NCI-H748 (cell line): Measurements from ENCODE around the gene NAPA.

Experiments used
- DNase-seq: peaks from one replicate; lab custom pipeline; 2025; ENCODE audit not compliant: unreplicated experiment; lab: John Stamatoyannopoulos, UW

NAPA gene

GRCh38 chr19:47503130-47503825 lies 11.6 kb downstream of the NAPA start:
- no peak for DNase-seq

DNA sequence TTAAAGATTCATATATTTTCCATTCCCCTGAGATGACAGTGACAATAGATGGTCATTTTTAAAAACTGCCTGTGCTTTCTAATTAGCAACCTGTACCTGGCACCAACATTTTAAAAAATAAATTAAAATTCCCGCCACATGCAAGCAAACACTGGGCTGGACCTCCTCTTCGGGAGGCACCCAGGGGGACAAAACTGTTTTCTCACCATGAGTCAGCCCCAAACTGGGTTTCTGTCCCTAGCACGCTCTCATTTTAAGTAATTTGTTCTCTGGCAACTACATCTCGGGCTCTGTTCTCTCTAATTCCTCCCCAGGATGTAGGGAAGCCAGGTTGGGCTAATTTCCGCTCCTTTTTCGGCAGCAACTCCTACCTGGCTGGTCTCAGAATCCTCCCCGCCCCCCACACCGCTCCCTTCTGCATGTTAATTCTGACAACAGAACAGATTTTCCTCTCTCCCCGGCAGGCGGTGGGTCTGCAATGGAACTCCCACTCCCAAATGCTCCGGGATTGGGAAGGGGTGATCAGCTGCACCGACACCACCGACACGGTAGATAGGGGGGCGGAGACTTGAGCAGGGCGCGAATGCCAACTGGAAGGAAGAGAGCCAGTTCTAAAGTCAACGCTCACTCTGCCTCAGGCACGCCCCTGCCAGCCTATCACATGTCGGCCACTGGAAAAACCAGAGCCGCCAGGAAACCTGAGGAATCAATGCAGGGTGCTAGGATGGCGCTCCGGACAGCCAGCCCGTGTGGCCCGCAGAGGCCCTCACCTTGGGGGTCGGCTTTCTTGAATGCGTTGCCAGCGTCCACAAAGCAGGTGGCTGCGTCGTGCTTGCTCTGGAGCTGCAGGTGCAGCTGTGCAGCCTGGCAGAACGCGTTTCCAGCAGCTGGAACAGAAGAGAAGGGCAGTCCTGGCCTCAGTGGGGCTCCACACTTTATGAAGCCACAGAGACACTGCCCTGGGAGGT lies 14.7 kb downstream of the NAPA start:
- DNase-seq, result no peak

DNA sequence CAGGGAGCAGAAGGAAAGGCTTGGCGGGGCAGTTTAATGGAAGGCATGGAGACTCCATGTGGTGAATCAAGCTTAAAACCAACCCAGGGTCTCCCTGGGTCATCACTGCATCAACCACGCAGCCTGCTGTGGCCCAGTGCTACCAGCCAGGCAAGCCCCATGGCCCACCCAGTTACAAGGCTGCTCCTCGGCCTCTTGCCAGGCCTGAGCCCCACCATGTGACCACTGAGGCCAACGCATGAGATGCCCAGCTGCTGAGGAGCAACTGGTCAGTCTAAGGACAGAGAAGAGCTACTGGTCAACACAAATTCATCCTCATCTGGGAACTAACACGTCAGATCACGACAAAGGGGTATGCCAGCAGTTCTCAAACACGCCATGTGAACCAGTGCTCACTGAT lies 15.5 kb downstream of the NAPA start:
- no peak for DNase-seq

DNA sequence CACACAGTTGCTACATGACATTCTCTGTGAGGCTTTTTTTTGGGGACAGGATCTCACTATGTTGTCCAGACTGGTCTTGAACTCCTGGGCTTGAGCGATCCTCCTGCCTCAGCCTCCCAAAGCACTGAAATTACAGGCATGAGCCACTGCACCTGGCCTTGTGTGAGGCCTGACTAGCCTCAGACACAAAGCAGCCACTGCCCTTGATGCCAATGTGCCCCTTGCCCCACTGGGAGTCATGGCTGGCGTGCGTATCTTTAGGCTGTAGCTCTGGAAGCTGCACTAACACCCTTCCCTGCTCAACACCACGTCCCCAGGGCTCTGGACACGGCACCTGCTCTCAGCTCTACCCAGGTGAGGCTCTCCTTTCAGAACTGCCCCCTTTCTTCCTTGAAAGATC lies 16.3 kb downstream of the NAPA start:
- DNase-seq, result no peak

GRCh38 chr19:47497821-47498520 lies 16.9 kb downstream of the NAPA start:
- DNase-seq, result no peak

GRCh38 chr19:47497050-47497766 lies 17.7 kb downstream of the NAPA start:
- DNase-seq, result no peak

DNA sequence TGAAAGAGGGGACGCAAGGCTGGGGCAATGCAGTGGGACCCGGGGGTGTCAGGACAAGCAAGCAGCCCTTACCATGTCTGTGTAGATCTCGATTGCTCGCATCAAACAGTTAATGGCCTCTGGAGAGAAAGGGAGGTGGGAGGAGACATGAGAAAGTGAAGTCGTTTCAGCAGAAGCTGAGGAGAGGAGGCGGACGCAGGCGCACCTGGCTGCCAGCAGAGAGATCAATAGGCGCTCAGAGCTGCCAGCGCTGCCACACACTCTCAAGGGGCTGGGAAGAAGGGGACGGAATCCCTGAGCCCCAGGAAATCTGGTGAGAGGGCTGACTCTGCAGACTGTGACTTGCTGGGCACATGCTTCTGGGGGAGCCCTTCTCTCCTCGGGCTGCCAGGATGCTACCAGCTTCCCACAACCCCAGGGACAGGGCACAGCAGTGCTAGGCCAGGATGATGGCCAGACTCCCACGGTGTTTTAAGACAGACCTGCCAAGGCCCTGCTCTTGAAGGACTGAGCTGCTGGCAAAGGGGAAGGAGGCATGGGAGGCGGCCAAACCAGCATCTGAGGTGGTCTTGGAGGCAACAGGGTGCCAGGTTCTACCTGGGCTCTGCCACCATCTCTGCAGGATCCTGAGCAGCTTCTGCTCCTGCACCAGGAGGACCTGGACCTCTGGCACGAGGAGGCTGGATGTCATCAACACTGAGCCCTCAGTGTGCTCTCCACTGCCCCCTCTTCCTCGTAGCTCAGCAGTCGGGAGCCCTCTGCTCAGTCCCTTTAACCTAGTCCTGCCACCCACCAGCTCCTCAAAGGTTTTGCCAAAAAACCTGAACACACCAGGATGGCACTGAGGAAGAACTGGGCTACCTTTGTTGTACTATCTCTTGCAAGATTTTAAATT lies 19.1 kb downstream of the NAPA start:
- DNase-seq, result peak; percentile 18

- DNase-seq, result peak; percentile 23
Observed at GRCh38 chr19:47494729-47495128, 20.1 kb downstream of the NAPA start.

DNA sequence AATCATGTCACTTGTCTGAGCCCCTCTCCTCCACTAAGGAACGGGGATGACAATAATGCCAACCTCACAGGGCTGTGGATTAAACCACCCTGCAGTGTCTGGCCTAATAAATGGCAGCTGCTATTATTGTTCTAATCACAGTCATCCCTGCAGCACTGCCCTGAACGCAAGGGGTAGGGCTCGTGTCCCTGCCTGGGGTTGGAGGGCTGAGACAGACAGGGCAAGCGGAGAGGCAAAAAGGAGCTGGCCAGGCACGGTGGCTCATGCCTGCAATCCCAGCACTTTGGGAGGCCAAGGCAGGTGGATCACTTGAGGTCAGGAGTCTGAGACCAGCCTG lies 20.7 kb downstream of the NAPA start:
- DNase-seq, result no peak

GRCh38 chr19:47493378-47494210 lies 21.3 kb downstream of the NAPA start:
- DNase-seq, result no peak

GRCh38 chr19:47492571-47493377 lies 22.1 kb downstream of the NAPA start:
- no peak for DNase-seq

- DNase-seq, result no peak
Observed at GRCh38 chr19:47492137-47492533, 22.7 kb downstream of the NAPA start.

DNA sequence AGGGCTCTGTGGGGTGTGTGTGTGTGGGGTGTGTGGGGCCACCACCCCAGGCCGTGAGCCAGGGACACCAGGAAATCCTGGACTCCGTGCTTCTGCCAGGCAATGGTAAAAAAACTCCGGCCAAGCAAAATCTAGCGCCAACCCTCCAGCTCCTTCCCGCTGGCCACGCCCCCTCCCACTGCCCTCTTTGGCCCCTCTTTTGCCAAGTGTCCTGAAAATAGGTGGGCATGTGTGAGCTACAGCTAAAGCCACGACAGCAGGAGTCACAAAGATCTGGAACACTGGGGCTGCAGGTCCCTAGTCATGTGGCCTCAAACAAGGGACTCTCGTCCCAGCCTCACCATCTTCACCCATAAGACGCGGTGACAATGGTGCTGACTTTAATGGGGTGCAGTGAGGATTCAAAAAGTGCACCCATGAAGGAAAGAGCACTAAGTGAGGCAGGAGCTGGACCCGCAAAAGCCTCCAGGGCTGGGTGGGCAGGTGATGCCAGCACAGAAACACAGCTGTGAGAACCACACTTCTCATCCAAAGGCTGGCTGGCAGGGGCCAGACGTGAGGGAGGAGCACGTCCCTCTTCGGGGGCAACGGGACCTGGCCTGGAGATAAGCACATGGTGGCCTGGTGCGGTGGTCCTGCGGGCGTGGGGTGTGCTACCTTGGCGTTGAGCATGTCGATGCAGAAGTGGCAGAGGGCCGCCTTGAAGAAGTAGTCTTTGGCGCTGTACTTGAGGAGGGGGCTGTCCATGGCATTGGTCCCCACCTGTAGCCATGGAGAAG lies 23.3 kb downstream of the NAPA start:
- no peak for DNase-seq

- DNase-seq, result no peak
Observed at GRCh38 chr19:47490847-47491246, 24.0 kb downstream of the NAPA start.

- DNase-seq, result no peak
Observed at GRCh38 chr19:47490031-47490430, 24.8 kb downstream of the NAPA start.

DNA sequence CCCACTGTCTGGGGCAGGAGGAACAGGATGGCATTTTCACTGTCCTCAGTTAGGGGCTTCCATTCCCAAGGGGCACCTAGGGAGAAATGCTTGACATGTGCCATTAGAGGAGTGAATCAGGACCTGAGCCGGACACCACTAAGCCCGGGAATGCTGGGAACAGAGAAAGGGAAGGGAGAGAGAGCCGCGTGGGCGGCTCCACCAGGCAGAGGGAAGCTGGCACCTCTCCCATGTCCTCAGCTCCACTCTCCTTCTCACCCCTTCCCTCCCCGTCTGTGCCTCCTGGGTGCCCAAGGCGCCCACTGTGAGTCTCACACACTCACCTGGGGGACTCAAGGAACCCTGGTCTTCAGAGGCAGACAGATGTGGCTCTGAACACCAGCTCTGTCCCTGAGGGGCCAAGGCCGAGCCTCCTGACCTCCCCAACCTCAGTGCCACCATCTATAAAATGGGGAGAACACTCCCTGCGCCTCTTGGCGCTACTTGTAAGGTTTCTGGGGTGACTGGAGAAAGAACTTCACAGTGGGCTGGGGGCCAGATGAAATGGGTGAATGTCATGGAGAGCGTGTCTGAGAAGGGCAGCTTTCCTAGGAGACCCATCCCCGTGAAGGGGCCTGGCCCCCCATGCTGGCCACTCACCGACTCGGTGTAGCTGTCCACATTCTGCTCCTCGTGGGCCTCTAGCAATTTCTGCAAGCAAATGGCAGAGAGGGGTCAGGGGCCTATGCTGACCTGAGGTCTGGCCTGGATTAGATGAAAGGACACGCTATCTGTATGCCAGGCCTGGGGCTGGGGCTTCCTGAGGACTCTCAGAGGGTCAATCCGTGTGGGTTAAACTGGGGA lies 25.6 kb downstream of the NAPA start:
- DNase-seq, result no peak
